ENCODE measurements around the gene KRR1.

The KRR1 gene

GRCh38 chr12:75505706-75506312 lies 5.6 kb downstream of the KRR1 start:
- H3K4me1 ChIP-seq (ENCODE audit: control insufficient read depth, insufficient read depth, low read length), result 0 out of 2 replicates have a peak, but pooled peaks cover 2% of the 10 kb centered on the region
- H3K9me3 ChIP-seq (ENCODE audit: control insufficient read depth, insufficient read depth, low read depth, low read length), result no peaks in the 10 kb centered on the region
- H3K27ac ChIP-seq (ENCODE audit: extremely low read depth, low read depth, low read length), result no peak overlapping the region
- ChIA-PET POLR2A (no interaction called here), CTCF (interaction anchor here (0.7 to 2.6 kb wide), 3 partner anchors 20 to 702 kb away, joined by 3 to 15 read pairs (median 8); no protein-coding TSS in a partner anchor)
- H3K4me3 ChIP-seq (ENCODE audit: low read depth, low read length), result no peak overlapping the region
- TF ChIP-seq ZNF510 (tag by site-specific recombination; IDR thresholded peaks at IDR 0.05; ENCODE audit: insufficient replicate concordance), result no peak
- no peak for TF ChIP-seq ZNF155 (tag by site-specific recombination; IDR thresholded peaks at IDR 0.05)
- TF ChIP-seq ZNF571 (tag by site-specific recombination; IDR thresholded peaks at IDR 0.05), result no peak
- TF ChIP-seq ZNF248 (tag by site-specific recombination; IDR thresholded peaks at IDR 0.05), result no peak
- peak; percentile 37 for TF ChIP-seq ZNF654 (tag by site-specific recombination; IDR thresholded peaks at IDR 0.05; ENCODE audit: low read depth)
- no peak for TF ChIP-seq ZNF791 (tag by site-specific recombination; IDR thresholded peaks at IDR 0.05)
- peaks cover 44 to 75% of the 10 kb centered on the region in 2 experiments; a peak in 2 of 3 replicates for H3K36me3 ChIP-seq (ENCODE audit: control insufficient read depth in 2 of 2, insufficient read depth in 1 of 2, low read length in 2 of 2)

- peaks cover 60 to 88% of the 10 kb centered on the region in 2 experiments; a peak in 2 of 3 replicates for H3K36me3 ChIP-seq (ENCODE audit: control insufficient read depth in 2 of 2, insufficient read depth in 1 of 2, low read length in 2 of 2)
- ChIA-PET POLR2A (no interaction called here), CTCF (interaction anchor here (0.6 to 2.6 kb wide), 3 partner anchors 16 to 170 kb away, joined by 3 to 15 read pairs (median 5); partner anchors contain the start of gene GLIPR1L1)
- H3K9me3 ChIP-seq (ENCODE audit: control insufficient read depth, insufficient read depth, low read depth, low read length), result no peaks in the 10 kb centered on the region
- no peaks in the 10 kb centered on the region for H3K4me1 ChIP-seq (ENCODE audit: control insufficient read depth, insufficient read depth, low read length)
- no peak overlapping the region for H3K4me3 ChIP-seq (ENCODE audit: low read depth, low read length)
- TF ChIP-seq GLIS2 (tag by site-specific recombination; IDR thresholded peaks at IDR 0.05) (no peak), ZNF549 (tag by site-specific recombination; IDR thresholded peaks at IDR 0.05) (no peak), REPIN1 (tag by site-specific recombination; IDR thresholded peaks at IDR 0.05; ENCODE audit: low read depth) (no peak), ZNF274 (IDR thresholded peaks at IDR 0.05; ENCODE audit: low read length) (no peak), ZNF274 (tag by site-specific recombination; IDR thresholded peaks at IDR 0.05; ENCODE audit: borderline replicate concordance) (no peak), ZNF529 (tag by site-specific recombination; IDR thresholded peaks at IDR 0.05; ENCODE audit: insufficient replicate concordance) (no peak), ZNF394 (tag by site-specific recombination; IDR thresholded peaks at IDR 0.05; ENCODE audit: borderline replicate concordance) (no peak), ZNF311 (tag by site-specific recombination; IDR thresholded peaks at IDR 0.05; ENCODE audit: borderline replicate concordance) (no peak), ZEB2 (tag by site-specific recombination; IDR thresholded peaks at IDR 0.05) (no peak), ZNF423 (tag by site-specific recombination; IDR thresholded peaks at IDR 0.05) (no peak), ZNF596 (tag by site-specific recombination; IDR thresholded peaks at IDR 0.05) (no peak), HOXD13 (CRISPR knock-in tag; IDR thresholded peaks at IDR 0.05; ENCODE audit: borderline replicate concordance) (no peak), ZNF626 (tag by site-specific recombination; IDR thresholded peaks at IDR 0.05) (no peak), ZNF776 (tag by site-specific recombination; IDR thresholded peaks at IDR 0.05; ENCODE audit: borderline replicate concordance) (no peak), ZNF10 (tag by site-specific recombination; IDR thresholded peaks at IDR 0.05) (no peak), ZBTB8A (tag by site-specific recombination; IDR thresholded peaks at IDR 0.05) (no peak)
- H3K27ac ChIP-seq (ENCODE audit: extremely low read depth, low read depth, low read length), result no peak overlapping the region
Observed at GRCh38 chr12:75503866-75504265, 7.5 kb downstream of the KRR1 start.

GRCh38 chr12:75503459-75503858 lies 8.0 kb downstream of the KRR1 start:
- no peaks in the 10 kb centered on the region for H3K9me3 ChIP-seq (ENCODE audit: control insufficient read depth, insufficient read depth, low read depth, low read length)
- no peak overlapping the region for H3K4me3 ChIP-seq (ENCODE audit: low read depth, low read length)
- TF ChIP-seq BCL11B (tag by site-specific recombination; IDR thresholded peaks at IDR 0.05; ENCODE audit: low read depth), result no peak
- no peak for TF ChIP-seq ZNF530 (tag by site-specific recombination; IDR thresholded peaks at IDR 0.05; ENCODE audit: low read depth)
- TF ChIP-seq ZSCAN18 (tag by site-specific recombination; IDR thresholded peaks at IDR 0.05), result no peak
- TF ChIP-seq ZNF169 (tag by site-specific recombination; IDR thresholded peaks at IDR 0.05), result no peak
- no peak for TF ChIP-seq SP2 (tag by site-specific recombination; IDR thresholded peaks at IDR 0.05)
- TF ChIP-seq HOXD13 (CRISPR knock-in tag; IDR thresholded peaks at IDR 0.05; ENCODE audit: borderline replicate concordance), result no peak
- no peak for TF ChIP-seq ZIC2 (tag by site-specific recombination; IDR thresholded peaks at IDR 0.05)
- TF ChIP-seq ZNF37A (tag by site-specific recombination; IDR thresholded peaks at IDR 0.05), result no peak
- no peak for TF ChIP-seq ZNF132 (tag by site-specific recombination; IDR thresholded peaks at IDR 0.05; ENCODE audit: borderline replicate concordance)
- TF ChIP-seq PBX3 (CRISPR knock-in tag; IDR thresholded peaks at IDR 0.05), result no peak
- no peak for TF ChIP-seq YY2 (tag by site-specific recombination; IDR thresholded peaks at IDR 0.05)
- POLR2A ChIA-PET, result no interaction called here
- CTCF ChIA-PET, result interaction anchor here (1.1 to 2.6 kb wide), 2 partner anchors 18 to 169 kb away, joined by 5 to 15 read pairs; partner anchors contain the start of gene GLIPR1L1
- H3K36me3 ChIP-seq (ENCODE audit: control insufficient read depth in 2 of 2, insufficient read depth in 1 of 2, low read length in 2 of 2), result peaks cover 64 to 89% of the 10 kb centered on the region in 2 experiments; a peak in 2 of 3 replicates
- H3K27ac ChIP-seq (ENCODE audit: extremely low read depth, low read depth, low read length), result no peak overlapping the region
- H3K4me1 ChIP-seq (ENCODE audit: control insufficient read depth, insufficient read depth, low read length), result no peaks in the 10 kb centered on the region
